ENCODE data around the gene PCSK4.

The PCSK4 gene

GRCh38 chr19:1469255-1470054 lies 20.7 kb downstream of the PCSK4 start:
- DNase-seq = no peak

- DNase-seq = no peak
These were observed 21.3 kb downstream of the PCSK4 start for GRCh38 chr19:1468821-1469254.

- DNase-seq = no peak
These were observed 21.8 kb downstream of the PCSK4 start for GRCh38 chr19:1468274-1468820.

- no peak for DNase-seq
These were observed 22.5 kb downstream of the PCSK4 start for GRCh38 chr19:1467490-1468273.

GRCh38 chr19:1467215-1467489 lies 23.0 kb downstream of the PCSK4 start:
- DNase-seq = no peak

GRCh38 chr19:1466461-1467214 lies 23.5 kb downstream of the PCSK4 start:
- no peak for DNase-seq

- no peak for DNase-seq
These were observed 24.1 kb downstream of the PCSK4 start for GRCh38 chr19:1466018-1466460.

GRCh38 chr19:1465191-1466016 lies 24.7 kb downstream of the PCSK4 start:
- DNase-seq = no peak

- DNase-seq = no peak
These were observed 28.3 kb downstream of the PCSK4 start for GRCh38 chr19:1461862-1462261.

- no peak for DNase-seq
These were observed 29.8 kb downstream of the PCSK4 start for GRCh38 chr19:1460033-1460995.

GRCh38 chr19:1459479-1459878 lies 30.7 kb downstream of the PCSK4 start:
- DNase-seq = no peak

GRCh38 chr19:1457892-1458291 lies 32.3 kb downstream of the PCSK4 start:
- DNase-seq = no peak

- DNase-seq = no peak
These were observed 33.0 kb downstream of the PCSK4 start for GRCh38 chr19:1457031-1457739.

GRCh38 chr19:1456121-1456900 lies 33.8 kb downstream of the PCSK4 start:
- no peak for DNase-seq

- DNase-seq = peak; percentile 96
These were observed 34.6 kb downstream of the PCSK4 start for GRCh38 chr19:1455336-1456120.

GRCh38 chr19:1455002-1455335 lies 35.2 kb downstream of the PCSK4 start:
- peak; percentile 54 for DNase-seq

GRCh38 chr19:1453525-1454364 lies 36.4 kb downstream of the PCSK4 start:
- peak; percentile 47 for DNase-seq
